ENCODE results near the gene LEMD1.

LEMD1 gene

GRCh38 chr1:205382561-205382960 lies 39.3 kb downstream of the LEMD1 start:
- Histone ChIP-seq H3K14ac (ENCODE audit: low read length) (no peak overlapping the region), H3K4ac (ENCODE audit: low read length) (no peak overlapping the region), H3K9ac (ENCODE audit: low read depth, low read length, poor library complexity) (no peak overlapping the region), H2BK120ac (ENCODE audit: low read depth, low read length) (no peak overlapping the region), H2AFZ (ENCODE audit: low read length) (no peak overlapping the region), H3K36me3 (replicated peaks in 1 of 2; ENCODE audit: control insufficient read depth in 2 of 2, insufficient read depth in 2 of 2, low read length in 2 of 2) (no peaks in the 10 kb centered on the region), H3K18ac (ENCODE audit: low read length) (no peak overlapping the region), H3K4me2 (ENCODE audit: insufficient read depth, low read length, poor library complexity, severe bottlenecking) (no peak overlapping the region), H2BK5ac (ENCODE audit: low read length) (no peak overlapping the region), H2BK12ac (ENCODE audit: low read length) (no peak overlapping the region), H2AK5ac (ENCODE audit: low read depth, low read length) (no peak overlapping the region), H3K23ac (ENCODE audit: low read depth, low read length, poor library complexity) (no peak overlapping the region), H3K27ac (replicated peaks; ENCODE audit: low read length) (no peak overlapping the region), H3K4me3 (ENCODE audit: low read length in 2 of 2) (no peak overlapping the region), H2BK15ac (ENCODE audit: low read length) (no peak overlapping the region), H3K9me3 (replicated peaks in 1 of 2; ENCODE audit: control insufficient read depth in 2 of 2, insufficient read depth in 1 of 2, low read depth in 1 of 2, low read length in 2 of 2) (no peaks in the 10 kb centered on the region), H4K91ac (ENCODE audit: low read depth, low read length, poor library complexity) (no peak overlapping the region), H3K27me3 (ENCODE audit: control insufficient read depth in 3 of 3, insufficient read depth in 3 of 3, low read depth in 1 of 3, low read length in 3 of 3) (peaks cover 0 to 22% (median 0%) of the 10 kb centered on the region in 3 experiments), H3K4me1 (ENCODE audit: control insufficient read depth in 2 of 2, insufficient read depth in 1 of 2, low read depth in 1 of 2, low read length in 2 of 2) (peaks cover 0 to 4% of the 10 kb centered on the region in 2 donors), H3K79me1 (ENCODE audit: low read depth, low read length) (no peaks in the 10 kb centered on the region), H4K8ac (ENCODE audit: low read depth, low read length) (no peak overlapping the region)
- DNase-seq (ENCODE audit: low spot score), result no peak
- WGBS, 2 donors (ENCODE audit: extremely low coverage in 2 of 2, insufficient read length in 2 of 2, insufficient replicate concordance in 1 of 2), result no CpG with 5 or more reads among the region's 4 CpGs

GRCh38 chr1:205381305-205381704 lies 40.6 kb downstream of the LEMD1 start:
- Histone ChIP-seq H3K14ac (ENCODE audit: low read length) (no peak overlapping the region), H3K4me2 (ENCODE audit: insufficient read depth, low read length, poor library complexity, severe bottlenecking) (no peak overlapping the region), H3K4me1 (ENCODE audit: control insufficient read depth in 2 of 2, insufficient read depth in 1 of 2, low read depth in 1 of 2, low read length in 2 of 2) (peaks cover 0 to 8% of the 10 kb centered on the region in 2 donors), H3K27ac (replicated peaks; ENCODE audit: low read length) (no peak overlapping the region), H3K18ac (ENCODE audit: low read length) (no peak overlapping the region), H2BK5ac (ENCODE audit: low read length) (no peak overlapping the region), H4K91ac (ENCODE audit: low read depth, low read length, poor library complexity) (no peak overlapping the region), H2BK12ac (ENCODE audit: low read length) (no peak overlapping the region), H3K9me3 (replicated peaks in 1 of 2; ENCODE audit: control insufficient read depth in 2 of 2, insufficient read depth in 1 of 2, low read depth in 1 of 2, low read length in 2 of 2) (no peaks in the 10 kb centered on the region), H3K4me3 (ENCODE audit: low read length in 2 of 2) (no peak overlapping the region), H4K8ac (ENCODE audit: low read depth, low read length) (no peak overlapping the region), H3K9ac (ENCODE audit: low read depth, low read length, poor library complexity) (no peak overlapping the region), H3K79me1 (ENCODE audit: low read depth, low read length) (no peaks in the 10 kb centered on the region), H3K27me3 (ENCODE audit: control insufficient read depth in 3 of 3, insufficient read depth in 3 of 3, low read depth in 1 of 3, low read length in 3 of 3) (peaks cover 0 to 16% (median 0%) of the 10 kb centered on the region in 3 experiments), H3K36me3 (replicated peaks in 1 of 2; ENCODE audit: control insufficient read depth in 2 of 2, insufficient read depth in 2 of 2, low read length in 2 of 2) (no peaks in the 10 kb centered on the region), H2AK5ac (ENCODE audit: low read depth, low read length) (no peak overlapping the region), H2AFZ (ENCODE audit: low read length) (no peak overlapping the region), H2BK120ac (ENCODE audit: low read depth, low read length) (no peak overlapping the region), H2BK15ac (ENCODE audit: low read length) (no peak overlapping the region), H3K23ac (ENCODE audit: low read depth, low read length, poor library complexity) (no peak overlapping the region), H3K4ac (ENCODE audit: low read length) (no peak overlapping the region)
- DNase-seq (ENCODE audit: low spot score), result no peak
- WGBS, 2 donors (ENCODE audit: extremely low coverage in 2 of 2, insufficient read length in 2 of 2, insufficient replicate concordance in 1 of 2), result no CpG with 5 or more reads among the region's 6 CpGs

DNA sequence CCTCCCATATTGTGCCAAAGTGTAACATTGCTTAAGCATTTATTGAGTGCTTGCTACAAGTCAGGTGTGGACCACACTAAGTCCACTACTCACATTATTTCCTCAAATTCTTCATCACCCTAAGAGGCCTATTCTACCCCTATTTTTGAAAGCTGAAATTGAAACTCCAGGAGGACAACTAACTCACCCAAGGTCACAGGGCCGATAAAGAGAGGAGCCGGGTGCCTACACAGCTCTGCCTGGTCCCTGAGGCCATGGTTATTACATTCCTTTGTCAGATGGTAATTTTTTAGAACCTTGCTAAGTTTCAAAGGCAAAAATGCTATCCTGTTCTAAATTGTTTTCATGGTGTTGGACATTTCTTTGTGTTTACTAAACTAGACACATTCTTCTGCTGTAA lies 41.0 kb downstream of the LEMD1 start:
- H4K91ac ChIP-seq (ENCODE audit: low read depth, low read length, poor library complexity), result no peak overlapping the region
- H3K36me3 ChIP-seq (replicated peaks in 1 of 2; ENCODE audit: control insufficient read depth in 2 of 2, insufficient read depth in 2 of 2, low read length in 2 of 2), result no peaks in the 10 kb centered on the region
- H2AK5ac ChIP-seq (ENCODE audit: low read depth, low read length), result no peak overlapping the region
- H2BK12ac ChIP-seq (ENCODE audit: low read length), result no peak overlapping the region
- H3K4me2 ChIP-seq (ENCODE audit: insufficient read depth, low read length, poor library complexity, severe bottlenecking), result no peak overlapping the region
- H3K4me3 ChIP-seq (ENCODE audit: low read length in 2 of 2), result no peak overlapping the region
- H3K27me3 ChIP-seq (ENCODE audit: control insufficient read depth in 3 of 3, insufficient read depth in 3 of 3, low read depth in 1 of 3, low read length in 3 of 3), result peaks cover 0 to 15% (median 0%) of the 10 kb centered on the region in 3 experiments
- no peak overlapping the region for H3K27ac ChIP-seq (replicated peaks; ENCODE audit: low read length)
- H3K79me1 ChIP-seq (ENCODE audit: low read depth, low read length), result no peaks in the 10 kb centered on the region
- H2AFZ ChIP-seq (ENCODE audit: low read length), result no peak overlapping the region
- H2BK5ac ChIP-seq (ENCODE audit: low read length), result no peak overlapping the region
- no peak overlapping the region for H3K14ac ChIP-seq (ENCODE audit: low read length)
- H3K9me3 ChIP-seq (replicated peaks in 1 of 2; ENCODE audit: control insufficient read depth in 2 of 2, insufficient read depth in 1 of 2, low read depth in 1 of 2, low read length in 2 of 2), result no peaks in the 10 kb centered on the region
- no peak overlapping the region for H2BK120ac ChIP-seq (ENCODE audit: low read depth, low read length)
- H4K8ac ChIP-seq (ENCODE audit: low read depth, low read length), result no peak overlapping the region
- no peak for DNase-seq (ENCODE audit: low spot score)
- H3K18ac ChIP-seq (ENCODE audit: low read length), result no peak overlapping the region
- H2BK15ac ChIP-seq (ENCODE audit: low read length), result no peak overlapping the region
- peaks cover 0 to 8% of the 10 kb centered on the region in 2 donors for H3K4me1 ChIP-seq (ENCODE audit: control insufficient read depth in 2 of 2, insufficient read depth in 1 of 2, low read depth in 1 of 2, low read length in 2 of 2)
- no peak overlapping the region for H3K4ac ChIP-seq (ENCODE audit: low read length)
- H3K9ac ChIP-seq (ENCODE audit: low read depth, low read length, poor library complexity), result no peak overlapping the region
- H3K23ac ChIP-seq (ENCODE audit: low read depth, low read length, poor library complexity), result no peak overlapping the region
- WGBS, 2 donors (ENCODE audit: extremely low coverage in 2 of 2, insufficient read length in 2 of 2, insufficient replicate concordance in 1 of 2), result no CpG with 5 or more reads among the region's 2 CpGs

DNA sequence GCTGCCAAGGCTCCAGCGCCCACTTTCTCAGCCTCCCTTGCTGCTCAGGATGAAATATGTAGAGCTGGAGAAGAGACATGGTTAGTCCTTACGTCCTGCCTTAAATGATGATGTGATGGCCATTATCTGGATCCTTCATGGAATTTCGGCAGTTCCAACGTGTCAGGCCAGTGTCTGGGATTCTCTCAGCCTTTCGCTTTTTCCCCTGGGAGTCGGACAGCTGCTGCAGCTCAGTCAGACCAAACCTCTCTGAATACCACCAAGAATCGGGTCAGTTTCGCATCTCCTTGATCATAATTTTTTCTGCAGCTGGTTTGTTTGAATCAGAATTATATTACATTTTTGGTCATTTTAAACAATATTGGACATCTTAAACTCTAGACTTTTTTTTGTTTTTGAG lies 42.8 kb downstream of the LEMD1 start:
- Histone ChIP-seq H3K18ac (ENCODE audit: low read length) (no peak overlapping the region), H2BK15ac (ENCODE audit: low read length) (no peak overlapping the region), H3K4me2 (ENCODE audit: insufficient read depth, low read length, poor library complexity, severe bottlenecking) (no peak overlapping the region), H3K9ac (ENCODE audit: low read depth, low read length, poor library complexity) (no peak overlapping the region), H4K8ac (ENCODE audit: low read depth, low read length) (no peak overlapping the region), H3K14ac (ENCODE audit: low read length) (no peak overlapping the region), H3K4me1 (ENCODE audit: control insufficient read depth in 2 of 2, insufficient read depth in 1 of 2, low read depth in 1 of 2, low read length in 2 of 2) (peaks cover 0 to 16% of the 10 kb centered on the region in 2 donors), H2BK5ac (ENCODE audit: low read length) (no peak overlapping the region), H2BK120ac (ENCODE audit: low read depth, low read length) (no peak overlapping the region), H3K36me3 (replicated peaks in 1 of 2; ENCODE audit: control insufficient read depth in 2 of 2, insufficient read depth in 2 of 2, low read length in 2 of 2) (no peaks in the 10 kb centered on the region), H3K79me1 (ENCODE audit: low read depth, low read length) (no peaks in the 10 kb centered on the region), H4K91ac (ENCODE audit: low read depth, low read length, poor library complexity) (no peak overlapping the region), H3K27me3 (ENCODE audit: control insufficient read depth in 3 of 3, insufficient read depth in 3 of 3, low read depth in 1 of 3, low read length in 3 of 3) (peaks cover 0 to 20% (median 0%) of the 10 kb centered on the region in 3 experiments), H3K4ac (ENCODE audit: low read length) (no peak overlapping the region), H3K23ac (ENCODE audit: low read depth, low read length, poor library complexity) (no peak overlapping the region), H2AFZ (ENCODE audit: low read length) (no peak overlapping the region), H3K4me3 (ENCODE audit: low read length in 2 of 2) (no peak overlapping the region), H3K27ac (replicated peaks; ENCODE audit: low read length) (no peak overlapping the region), H2BK12ac (ENCODE audit: low read length) (no peak overlapping the region), H3K9me3 (replicated peaks in 1 of 2; ENCODE audit: control insufficient read depth in 2 of 2, insufficient read depth in 1 of 2, low read depth in 1 of 2, low read length in 2 of 2) (no peaks in the 10 kb centered on the region), H2AK5ac (ENCODE audit: low read depth, low read length) (no peak overlapping the region)
- DNase-seq (ENCODE audit: low spot score), result no peak
- no CpG with 5 or more reads among the region's 8 CpGs for WGBS, 2 donors (ENCODE audit: extremely low coverage in 2 of 2, insufficient read length in 2 of 2, insufficient replicate concordance in 1 of 2)

Measured in neuronal stem cell (in vitro differentiated cells).